ENCODE data around the gene NEUROD2.
A peak's percentile ranks its signal among the peaks of the same experiment; 100 is the strongest.

NEUROD2 gene

DNA sequence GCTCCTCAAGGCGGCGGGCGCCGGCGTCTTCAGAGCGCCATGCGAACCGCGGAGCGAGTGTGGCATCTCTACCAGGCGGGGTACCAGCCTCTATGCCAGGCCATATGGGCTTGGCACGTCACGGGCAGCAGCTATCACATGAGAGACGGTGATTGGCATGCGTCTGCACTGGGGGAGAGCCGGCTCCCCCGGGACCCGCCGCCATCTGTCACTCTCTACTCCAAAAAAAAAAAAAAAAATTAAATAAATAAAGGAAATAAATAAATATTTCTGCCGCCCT, at the start of gene NEUROD2:
Gene NEUROD2, minus strand, starts transcription at position 70 of the 280 bp plus-strand sequence. CDS start 1,321 bp downstream, outside the sequence.
- DNase-seq, result no peak

- DNase-seq, result no peak
Measured at GRCh38 chr17:39655105-39655504, 47.4 kb upstream of the NEUROD2 start.

- peak; percentile 46 for DNase-seq
Measured at GRCh38 chr17:39653662-39654331, 46.1 kb upstream of the NEUROD2 start.

GRCh38 chr17:39653316-39653661, 45.6 kb upstream of the NEUROD2 start:
- DNase-seq, result no peak

- no peak for DNase-seq
Measured at GRCh38 chr17:39652587-39653315, 45.0 kb upstream of the NEUROD2 start.

DNA sequence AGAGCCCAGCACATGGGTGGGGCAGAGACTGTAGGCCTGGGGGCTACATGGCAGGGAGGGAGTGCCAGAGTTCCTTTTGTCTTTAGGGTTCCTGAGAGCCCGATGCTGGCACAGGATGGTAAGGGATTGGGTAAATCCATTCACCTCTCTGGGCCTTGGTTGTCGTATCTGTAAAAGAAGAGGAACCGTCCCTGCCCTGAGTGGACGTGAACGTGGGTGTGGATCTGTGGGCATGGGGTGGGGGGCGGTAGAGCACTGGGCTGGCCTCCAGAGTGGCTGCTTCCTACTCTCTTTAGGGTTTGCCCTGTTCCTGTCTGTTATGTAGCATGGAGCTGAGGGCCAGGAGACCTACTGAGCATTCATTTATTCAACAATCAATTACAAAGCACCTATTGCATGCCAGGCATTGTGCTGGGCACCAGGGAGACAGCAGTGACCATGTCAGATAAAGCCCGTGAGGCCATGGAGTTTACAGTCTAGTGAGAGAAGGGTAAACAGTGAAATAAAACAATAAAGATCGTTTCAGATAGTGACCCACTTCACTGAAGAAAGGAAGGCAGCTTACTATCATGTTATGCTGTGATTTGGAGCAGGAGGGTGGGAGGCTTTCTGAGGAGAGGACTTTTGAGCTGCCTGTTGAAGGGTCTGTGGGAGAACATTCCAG, 44.3 kb upstream of the NEUROD2 start:
- DNase-seq, result no peak

GRCh38 chr17:39650121-39650579, 42.4 kb upstream of the NEUROD2 start:
- no peak for DNase-seq

DNA sequence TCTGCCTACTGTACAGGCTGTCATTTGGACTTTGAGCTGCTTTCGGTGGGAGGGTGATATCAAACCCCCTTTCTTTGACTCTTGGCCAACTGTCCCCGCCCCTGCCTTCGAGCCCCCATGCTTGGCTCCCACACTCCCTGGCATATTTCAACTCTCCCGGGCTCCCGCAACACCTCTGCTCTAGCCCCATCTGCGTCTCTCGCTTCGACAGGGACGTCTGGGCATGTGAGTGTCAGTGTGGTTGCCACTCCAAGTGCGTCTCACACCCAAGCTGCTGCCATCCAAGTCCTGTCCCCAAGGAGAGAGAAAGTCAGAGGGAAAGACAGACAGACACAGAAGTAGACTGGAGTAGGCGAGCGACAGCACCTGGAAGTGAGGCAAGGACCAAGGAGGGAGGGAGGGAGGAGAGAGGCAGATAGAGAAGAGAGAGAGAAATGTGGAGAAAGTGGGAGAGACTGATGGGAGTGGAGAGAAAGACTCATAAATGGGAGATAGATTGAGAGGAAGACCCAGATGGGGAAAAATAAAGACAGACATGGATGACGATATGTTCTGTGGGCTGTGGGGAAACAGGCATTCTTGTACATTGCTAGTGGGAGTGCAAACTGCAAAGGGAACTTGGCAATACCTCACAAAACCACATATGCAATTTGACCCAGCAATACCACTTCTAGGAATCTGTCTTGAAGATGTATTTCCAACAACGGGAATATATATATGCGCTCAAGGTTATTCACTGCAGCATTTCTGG, 41.1 kb upstream of the NEUROD2 start:
- no peak for DNase-seq

GRCh38 chr17:39647256-39647655, 39.5 kb upstream of the NEUROD2 start:
- no peak for DNase-seq

DNA sequence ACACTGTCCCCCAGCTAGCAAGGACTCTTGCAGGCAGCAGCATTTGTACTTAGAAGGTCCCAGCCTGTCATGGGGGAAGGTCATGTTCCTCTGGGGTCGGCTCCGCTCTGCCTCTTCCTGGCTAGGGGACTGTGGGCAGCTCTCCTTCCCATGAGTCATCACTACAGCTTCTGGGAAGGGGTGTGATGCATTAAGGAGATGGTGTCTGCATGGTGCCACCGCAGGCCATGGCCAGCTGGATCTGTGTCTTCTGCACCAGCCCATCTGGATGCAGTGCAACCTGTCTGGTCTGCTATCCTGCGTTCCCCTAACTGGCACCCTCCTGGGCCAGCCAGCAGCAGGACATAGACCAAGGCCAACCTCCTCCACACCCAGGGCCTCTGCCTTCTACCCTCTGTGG, 35.6 kb upstream of the NEUROD2 start:
- DNase-seq, result no peak

- no peak for DNase-seq
Measured at GRCh38 chr17:39642291-39643074, 34.8 kb upstream of the NEUROD2 start.

DNA sequence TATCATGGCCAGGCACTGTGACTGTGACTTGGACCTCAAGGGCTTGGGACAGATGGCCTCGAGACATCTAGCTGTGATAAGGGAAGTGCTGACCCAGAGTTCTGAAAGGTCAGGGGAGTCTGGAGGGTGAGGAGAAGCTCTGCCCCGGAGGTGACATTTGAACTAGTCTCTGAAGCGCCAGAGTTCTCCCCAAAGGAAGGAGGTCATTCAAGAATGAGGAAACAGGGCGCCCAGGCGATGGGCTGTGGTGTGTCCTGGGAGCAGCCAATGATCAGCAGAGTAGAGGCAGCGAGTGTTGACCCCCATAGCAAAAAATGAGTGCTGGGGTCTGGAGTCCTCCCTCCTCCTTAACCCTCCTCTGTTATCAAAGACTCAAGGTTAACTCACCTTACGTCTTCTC, 34.2 kb upstream of the NEUROD2 start:
- DNase-seq, result no peak

GRCh38 chr17:39641097-39641496, 33.4 kb upstream of the NEUROD2 start:
- no peak for DNase-seq

DNA sequence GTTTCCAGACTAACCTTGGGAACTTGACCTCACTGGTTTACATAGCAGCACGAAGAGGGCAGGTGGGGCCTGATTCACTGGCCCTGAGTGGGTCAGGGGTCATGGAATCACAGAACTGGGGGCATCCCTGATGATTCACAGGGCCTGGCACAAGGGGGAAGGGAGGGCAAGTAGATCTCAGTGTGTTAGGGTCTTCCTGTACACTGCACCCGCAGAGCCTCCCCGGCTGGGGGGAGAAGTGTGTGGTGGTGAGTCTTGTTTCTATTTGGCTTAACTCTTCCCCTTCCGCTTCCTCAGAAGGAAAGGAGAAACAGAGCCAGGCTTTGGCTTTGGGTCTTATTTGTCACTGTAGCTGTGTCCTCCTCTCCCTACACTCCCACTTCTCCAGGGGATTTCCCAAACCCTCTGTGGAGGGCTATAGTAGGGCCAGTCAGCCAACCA, 32.9 kb upstream of the NEUROD2 start:
- DNase-seq, result no peak

DNA sequence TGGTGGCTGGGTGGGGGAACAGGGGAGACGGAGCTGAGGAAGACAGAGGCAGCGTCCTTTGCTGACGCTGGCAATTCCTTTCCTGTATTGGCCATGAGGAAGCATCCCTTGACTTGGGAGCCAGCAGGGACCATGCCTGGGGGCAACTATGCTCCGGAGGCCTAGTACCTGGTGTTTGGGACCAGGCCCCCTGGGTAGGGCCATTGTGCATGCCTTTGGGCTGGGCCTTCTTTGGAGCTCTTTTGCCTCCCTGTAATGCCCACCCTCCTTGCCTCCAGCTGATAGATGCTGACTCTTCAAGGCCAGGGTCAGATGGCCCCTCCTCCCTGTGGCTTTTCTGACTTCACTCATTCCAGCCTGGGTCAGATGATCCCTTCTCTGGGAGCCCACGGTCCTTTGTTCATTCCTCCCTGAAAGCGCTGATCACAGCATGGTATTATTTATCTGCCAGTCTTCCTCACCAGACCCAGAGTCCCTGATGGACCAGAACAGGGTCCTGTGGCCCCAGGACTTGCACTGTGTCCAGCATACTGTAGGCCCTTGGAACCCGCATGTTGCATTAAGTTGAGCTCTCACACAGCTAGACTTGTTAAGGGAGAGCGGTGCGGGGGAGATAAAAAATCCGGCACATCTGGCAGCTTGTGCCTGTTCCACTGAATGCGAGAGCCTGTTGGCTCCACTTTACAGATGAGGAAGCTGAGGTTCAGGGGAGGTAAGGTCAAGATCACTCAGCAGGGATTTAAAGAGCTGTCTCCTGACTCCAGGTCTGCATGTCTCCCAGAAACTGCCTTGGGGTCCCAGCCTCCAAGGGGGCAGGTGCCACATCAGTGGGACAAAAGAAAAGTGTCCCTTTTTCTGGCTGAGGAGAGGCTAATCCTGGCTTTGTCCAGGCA, 32.1 kb upstream of the NEUROD2 start:
- no peak for DNase-seq

GRCh38 chr17:39639043-39639442, 31.3 kb upstream of the NEUROD2 start:
- no peak for DNase-seq

GRCh38 chr17:39638317-39638716, 30.6 kb upstream of the NEUROD2 start:
- DNase-seq, result no peak

- peak; percentile 90 for DNase-seq
Measured at GRCh38 chr17:39636927-39637736, 29.4 kb upstream of the NEUROD2 start, which contains the start of gene STARD3. STARD3 (plus strand) TSS chr17:39637144; CDS start chr17:39653532, 16,388 bp downstream.

DNA sequence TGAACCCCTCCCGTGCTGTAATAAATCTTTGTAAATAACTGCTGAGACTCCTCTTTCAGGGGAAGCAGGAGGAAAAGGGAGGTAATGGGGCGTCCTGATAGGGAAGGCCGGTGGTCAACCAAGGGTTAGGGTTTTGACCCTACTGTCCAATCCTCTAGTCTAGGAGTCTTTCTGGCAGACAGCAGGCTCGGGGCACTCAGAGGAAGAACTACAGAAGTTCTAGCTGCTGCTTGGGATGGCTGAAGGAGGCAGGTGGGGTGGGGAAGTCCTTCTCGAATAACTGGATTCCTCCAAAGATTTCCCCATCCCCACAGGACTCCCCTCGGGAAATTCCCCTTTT, 28.8 kb upstream of the NEUROD2 start:
- DNase-seq, result no peak

GRCh38 chr17:39635614-39636176, 28.0 kb upstream of the NEUROD2 start:
- DNase-seq, result no peak
